Left lung (tissue), 10 donors: ENCODE measurements around the gene GMDS. TPM values are rescaled to one million over a fixed set of nuclear protein-coding genes. Genes with fewer than 3 reads are reported as not detected.

ENCODE experiments used
- ATAC-seq: fragments of 200-7000 bp; cut with Tn5 transposase; one replicate; pipeline ENCODE4 v1.9.1; 2020; ENCODE audit warnings: moderate library complexity
- DNase-seq, 4 donors: peaks; one replicate each; pipeline ENCODE4 v3.0.0-alpha.2; 2013 to 2020
- H3K27ac ChIP-seq, 2 donors: fragments of 200-600 bp; sonication (generic) in 1 of 2; one replicate each; pipeline versions ENCODE4 v1.5.0 to v1.8.0; 2020 to 2021
- H3K27me3 ChIP-seq, 2 donors: fragments of 200-600 bp; sonication (generic) in 1 of 2; one replicate each; pipeline versions ENCODE4 v1.5.0 to v1.8.0; 2020 to 2021
- H3K36me3 ChIP-seq, 2 donors: fragments of 200-600 bp; sonication (generic) in 1 of 2; one replicate each; pipeline versions ENCODE4 v1.5.0 to v1.8.0; 2020 to 2021
- H3K4me1 ChIP-seq, 2 donors: fragments of 200-600 bp; one replicate each; pipeline ENCODE4 v1.8.0; 2021
- H3K4me3 ChIP-seq, 2 donors: fragments of 200-600 bp; sonication (generic) in 1 of 2; one replicate each; pipeline versions ENCODE4 v1.5.0 to v1.8.0; 2020 to 2021; ENCODE audit warnings: mild to moderate bottlenecking in 1 of 2
- H3K9me3 ChIP-seq, 2 donors: fragments of 200-600 bp; sonication (generic) in 1 of 2; one replicate each; pipeline versions ENCODE4 v1.5.0 to v1.8.0; 2020 to 2021
- intact Hi-C, 2 donors: fragments of 100-400 bp; cut with DNase I; formaldehyde crosslinking; loops; one replicate each; pipeline versions ENCODE4 v1.11.2 to v1.14.2; 2022
- polyA plus RNA-seq, 6 donors: library from polyadenylated mRNA; unstranded; fragments of 120-200 nt; gene quantifications; one replicate each; pipeline ENCODE4 v1.2.1, GENCODE V29; 2013; ENCODE audit not compliant: insufficient read length in 6 of 6
- total RNA-seq, 2 donors: library from RNA; stranded (reverse); fragmentation: NEBNext Ultra II Directional; extraction: Animal tissue kit (Norgen Biotek cat#: 25700); gene quantifications; one replicate each; pipeline ENCODE4 v1.2.1, GENCODE V29; 2021
- TF ChIP-seq, protein P1 (sequence below), 2 donors: fragments of 200-600 bp; sonication (generic) in 1 of 2; IDR thresholded peaks; one replicate each; pipeline versions ENCODE4 v1.5.0 to v1.8.0; 2021; ENCODE audit warnings: antibody characterized with exemption in 2 of 2
- donor health status: DM: no; HTN: yes; CAD: no.
- donor health status: DM: no; HTN: no; CAD: no.

GMDS gene
- total and polyA plus RNA-seq, 8 donors, result 16.5 to 25.4 (median 21.2) TPM

DNA sequence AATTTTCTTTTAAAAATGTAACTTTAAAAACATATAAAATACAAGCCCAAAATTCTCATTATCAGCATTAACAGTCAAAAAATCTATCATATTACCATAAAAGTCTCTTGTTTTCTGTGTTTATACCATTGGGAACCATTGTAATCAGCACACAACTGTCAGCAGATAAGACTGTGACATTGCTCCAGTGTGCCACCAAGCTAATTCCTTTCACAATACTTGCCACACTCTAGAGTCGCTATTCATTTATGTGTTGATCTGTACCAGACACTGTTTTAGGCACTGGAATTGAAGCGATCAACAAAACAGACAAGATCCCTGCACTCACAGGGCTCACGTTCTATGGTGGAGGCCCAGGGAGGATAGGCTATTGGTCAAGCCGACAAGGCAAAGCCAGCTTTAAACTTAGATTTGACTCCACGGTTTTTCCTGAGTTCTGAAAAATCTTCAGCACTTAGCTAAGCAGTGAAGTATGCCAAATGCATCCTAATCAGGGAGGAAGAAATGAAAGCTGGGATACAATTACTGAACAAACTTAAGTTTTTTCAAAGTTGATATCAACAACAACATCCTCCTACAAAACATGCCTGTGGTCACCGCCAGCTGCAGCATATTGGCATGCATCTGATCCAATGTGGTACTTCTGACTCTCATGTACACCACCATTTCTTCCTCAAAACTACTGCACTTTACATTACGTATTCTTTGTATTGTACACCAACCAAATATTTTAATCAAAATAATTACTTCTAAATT lies 60.5 kb downstream of the GMDS start:
- DNase-seq, result no peak
- no peaks in the 10 kb centered on the region for H3K27me3 ChIP-seq
- intact Hi-C loops, result no loop called here
- ATAC-seq, result no peak
- no peaks in the 10 kb centered on the region for H3K36me3 ChIP-seq
- no peaks in the 10 kb centered on the region for H3K9me3 ChIP-seq
- TF ChIP-seq, protein P1, sequence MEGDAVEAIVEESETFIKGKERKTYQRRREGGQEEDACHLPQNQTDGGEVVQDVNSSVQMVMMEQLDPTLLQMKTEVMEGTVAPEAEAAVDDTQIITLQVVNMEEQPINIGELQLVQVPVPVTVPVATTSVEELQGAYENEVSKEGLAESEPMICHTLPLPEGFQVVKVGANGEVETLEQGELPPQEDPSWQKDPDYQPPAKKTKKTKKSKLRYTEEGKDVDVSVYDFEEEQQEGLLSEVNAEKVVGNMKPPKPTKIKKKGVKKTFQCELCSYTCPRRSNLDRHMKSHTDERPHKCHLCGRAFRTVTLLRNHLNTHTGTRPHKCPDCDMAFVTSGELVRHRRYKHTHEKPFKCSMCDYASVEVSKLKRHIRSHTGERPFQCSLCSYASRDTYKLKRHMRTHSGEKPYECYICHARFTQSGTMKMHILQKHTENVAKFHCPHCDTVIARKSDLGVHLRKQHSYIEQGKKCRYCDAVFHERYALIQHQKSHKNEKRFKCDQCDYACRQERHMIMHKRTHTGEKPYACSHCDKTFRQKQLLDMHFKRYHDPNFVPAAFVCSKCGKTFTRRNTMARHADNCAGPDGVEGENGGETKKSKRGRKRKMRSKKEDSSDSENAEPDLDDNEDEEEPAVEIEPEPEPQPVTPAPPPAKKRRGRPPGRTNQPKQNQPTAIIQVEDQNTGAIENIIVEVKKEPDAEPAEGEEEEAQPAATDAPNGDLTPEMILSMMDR (IDR thresholded peaks at IDR 0.05), result no peak
- H3K4me3 ChIP-seq, result no peak overlapping the region
- H3K27ac ChIP-seq, result no peak overlapping the region
- H3K4me1 ChIP-seq, result no peaks in the 10 kb centered on the region

DNA sequence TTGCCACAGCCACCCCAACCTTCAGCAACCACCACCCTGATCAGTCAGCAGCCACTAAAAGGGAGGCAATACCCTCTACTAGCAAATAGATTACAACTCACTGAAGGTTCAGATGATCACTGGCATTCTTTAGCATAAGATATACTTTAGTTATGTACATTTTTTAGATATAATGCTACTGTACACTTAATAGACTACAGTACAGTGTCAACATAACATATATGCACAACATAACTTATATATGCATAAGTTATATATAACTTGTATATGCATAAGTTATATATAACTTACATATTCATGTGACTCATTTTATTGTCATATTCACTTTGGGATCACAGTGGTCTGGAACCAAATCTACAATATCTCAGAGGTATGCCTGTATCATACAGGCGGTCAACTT lies 61.7 kb downstream of the GMDS start:
- DNase-seq (no peak), ATAC-seq (no peak)
- TF ChIP-seq, protein P1 (IDR thresholded peaks at IDR 0.05), result no peak
- intact Hi-C loops, result no loop called here
- no peaks in the 10 kb centered on the region for H3K4me1 ChIP-seq
- no peaks in the 10 kb centered on the region for H3K36me3 ChIP-seq
- H3K9me3 ChIP-seq, result no peaks in the 10 kb centered on the region
- no peak overlapping the region for H3K4me3 ChIP-seq
- H3K27me3 ChIP-seq, result no peaks in the 10 kb centered on the region
- no peak overlapping the region for H3K27ac ChIP-seq

DNA sequence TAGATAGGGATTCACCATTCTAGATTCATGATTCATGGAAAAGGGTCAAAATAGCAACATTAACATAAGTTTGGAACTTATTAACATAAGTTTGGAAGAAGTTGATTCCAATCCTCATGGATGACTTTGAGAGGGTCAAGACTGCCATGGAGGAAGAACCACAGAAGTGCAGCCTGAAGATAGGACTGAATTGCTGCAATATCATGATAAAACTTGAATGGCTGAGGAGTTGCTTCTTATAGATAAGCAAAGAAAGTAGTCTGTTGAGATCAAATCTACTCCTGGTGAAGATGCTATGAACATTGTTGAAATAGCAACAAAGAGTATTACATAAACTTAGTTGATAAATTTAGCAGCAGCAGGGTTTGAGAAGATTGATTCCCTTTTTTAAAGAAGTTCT lies 62.2 kb downstream of the GMDS start:
- TF ChIP-seq, protein P1 (IDR thresholded peaks at IDR 0.05), result no peak
- Histone ChIP-seq H3K9me3 (peaks cover 0 to 2% of the 10 kb centered on the region in 2 donors), H3K4me3 (no peak overlapping the region), H3K36me3 (no peaks in the 10 kb centered on the region), H3K27me3 (no peaks in the 10 kb centered on the region), H3K27ac (no peak overlapping the region), H3K4me1 (no peaks in the 10 kb centered on the region)
- no peak for DNase-seq
- no peak for ATAC-seq
- intact Hi-C loops, result no loop called here

DNA sequence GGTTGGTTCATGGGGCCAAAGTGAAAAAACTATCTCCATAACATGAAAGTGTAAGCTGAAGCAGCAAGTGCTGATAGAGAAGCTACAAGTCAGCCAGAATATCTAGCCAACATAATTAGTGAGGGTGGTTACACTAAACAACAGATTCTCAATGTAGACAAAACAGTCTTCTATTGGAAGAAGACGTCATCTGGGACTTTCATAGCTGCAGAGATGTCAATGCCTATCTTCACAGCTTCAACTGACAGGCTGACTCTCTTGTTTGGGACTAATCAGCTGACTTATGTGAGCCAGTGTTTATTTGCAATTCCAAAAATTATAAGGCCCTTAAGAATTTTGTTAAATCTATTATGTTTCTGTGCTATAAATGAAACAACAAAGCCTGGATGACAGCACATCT lies 63.2 kb downstream of the GMDS start:
- DNase-seq (no peak), ATAC-seq (no peak)
- no peaks in the 10 kb centered on the region for H3K27me3 ChIP-seq
- H3K4me1 ChIP-seq, result no peaks in the 10 kb centered on the region
- no peak overlapping the region for H3K27ac ChIP-seq
- intact Hi-C loops, result no loop called here
- H3K9me3 ChIP-seq, result peaks cover 0 to 8% of the 10 kb centered on the region in 2 donors
- TF ChIP-seq, protein P1 (IDR thresholded peaks at IDR 0.05), result no peak
- H3K36me3 ChIP-seq, result no peaks in the 10 kb centered on the region
- no peak overlapping the region for H3K4me3 ChIP-seq

DNA sequence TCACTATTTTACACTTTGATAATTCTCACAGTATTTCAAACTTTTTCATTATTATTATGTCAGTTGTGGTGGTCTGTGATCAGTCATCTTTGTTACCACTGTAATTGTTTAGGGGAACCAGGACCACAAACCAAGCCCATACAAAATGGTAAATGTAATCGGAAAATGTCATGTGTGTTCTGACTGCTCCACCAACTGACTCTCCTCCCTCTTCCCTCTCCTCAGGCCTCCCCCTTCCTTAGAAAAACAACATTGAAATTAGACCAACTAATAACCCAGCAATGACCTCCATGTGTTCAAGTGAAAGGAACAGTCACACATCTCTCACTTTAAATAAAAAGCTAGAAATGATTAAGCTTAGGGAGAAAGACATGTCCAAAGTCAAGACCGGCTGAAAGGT lies 63.8 kb downstream of the GMDS start:
- Histone ChIP-seq H3K4me1 (no peaks in the 10 kb centered on the region), H3K27ac (no peak overlapping the region), H3K27me3 (no peaks in the 10 kb centered on the region), H3K4me3 (no peak overlapping the region), H3K36me3 (no peaks in the 10 kb centered on the region), H3K9me3 (peaks cover 0 to 8% of the 10 kb centered on the region in 2 donors)
- ATAC-seq (no peak), DNase-seq (no peak)
- TF ChIP-seq, protein P1 (IDR thresholded peaks at IDR 0.05), result no peak
- intact Hi-C loops, result no loop called here
